Stimulated activated CD4-positive, alpha-beta T cell treated with anti-CD3 and anti-CD28 coated beads, Interleukin-4, amount 100 ng/mL, for 1 hour (primary cell): ENCODE results near the gene HACD1.

Experiments
- DNase-seq: peaks from one replicate; pipeline ENCODE4 v3.0.0-alpha.2; 2020

HACD1 gene

GRCh38 chr10:17576768-17577167, 40.4 kb downstream of the HACD1 start:
- DNase-seq: no peak

- no peak for DNase-seq
Measured at GRCh38 chr10:17564911-17565310, 52.3 kb downstream of the HACD1 start.

- DNase-seq: no peak
Measured at GRCh38 chr10:17563452-17563851, 53.7 kb downstream of the HACD1 start.

- no peak for DNase-seq
Measured at GRCh38 chr10:17562614-17563013, 54.6 kb downstream of the HACD1 start.

GRCh38 chr10:17561111-17561510, 56.1 kb downstream of the HACD1 start:
- no peak for DNase-seq

GRCh38 chr10:17557459-17557858, 59.7 kb downstream of the HACD1 start:
- no peak for DNase-seq

GRCh38 chr10:17548770-17549169, 68.4 kb downstream of the HACD1 start:
- no peak for DNase-seq

GRCh38 chr10:17548162-17548561, 69.0 kb downstream of the HACD1 start:
- DNase-seq: no peak

GRCh38 chr10:17547060-17547459, 70.1 kb downstream of the HACD1 start:
- DNase-seq: no peak

GRCh38 chr10:17544465-17544864, 72.7 kb downstream of the HACD1 start:
- no peak for DNase-seq
